GM12891 (cell line): ENCODE data around the gene GTF3C5.

Source experiments
- POLR2A ChIP-seq: IDR thresholded peaks from 2 replicates; pipeline ENCODE4 v1.6.1; 2011; ENCODE audit warnings: low read depth, low read length, control low read depth
- POLR2AphosphoS5 ChIP-seq: IDR thresholded peaks from 2 replicates; pipeline ENCODE4 v1.6.1; 2011; ENCODE audit warnings: low read depth, low read length, control low read depth
- POU2F2 ChIP-seq: IDR thresholded peaks from 2 replicates; pipeline ENCODE4 v1.6.1; 2011; ENCODE audit warnings: low read depth, mild to moderate bottlenecking, control low read depth, low read length, moderate library complexity
- SPI1 ChIP-seq: IDR thresholded peaks from 2 replicates; pipeline ENCODE4 v1.6.1; 2011; ENCODE audit warnings: low read depth, low read length, control low read depth
- TAF1 ChIP-seq: IDR thresholded peaks from 2 replicates; pipeline ENCODE4 v1.6.1; 2011; ENCODE audit warnings: low read depth, low read length, control low read depth

DNA sequence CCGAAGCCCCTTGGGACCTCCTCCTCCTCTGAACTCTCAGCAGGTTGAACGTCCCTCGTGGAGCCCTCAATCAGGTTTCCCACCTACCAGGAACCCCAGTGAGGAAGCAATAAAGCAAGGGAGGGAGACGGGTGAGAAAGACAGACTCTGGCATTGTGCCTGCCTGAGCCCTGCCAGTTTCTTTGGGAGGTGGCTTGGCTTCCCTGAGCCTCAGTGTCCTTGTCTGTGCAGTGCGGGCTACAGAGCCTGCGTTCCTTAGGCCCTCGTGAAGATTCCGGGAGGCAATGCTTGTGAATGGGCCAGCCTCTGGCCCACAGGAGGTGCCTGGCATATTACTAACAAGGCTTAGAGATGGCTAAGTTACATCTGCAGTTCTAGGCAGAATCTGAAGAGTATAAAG, 11.9 kb downstream of the GTF3C5 start:
- TF ChIP-seq POLR2AphosphoS5 (no peak), TAF1 (no peak), POLR2A (no peak), SPI1 (no peak), POU2F2 (no peak)
